Superior temporal gyrus (tissue), 1 donor: Measurements from ENCODE around the gene SLC30A3.

Experiments used
- DNase-seq: peaks from one replicate; pipeline ENCODE4 v3.0.0-alpha.2; 2016; ENCODE audit errors: extremely low spot score

The SLC30A3 gene

GRCh38 chr2:27203741-27204140 lies 59.1 kb downstream of the SLC30A3 start:
- DNase-seq: no peak
